MM.1S (cell line): ENCODE data around the gene CCNB1.

Experiments used
- EZH2 ChIP-seq: fragments of 300-600 bp; sonication (generic); optimal IDR thresholded peaks from 2 replicates; pipeline ENCODE3; 2017; ENCODE audit warnings: low read depth, mild to moderate bottlenecking, antibody characterized with exemption, low read length, mixed read lengths
- TF ChIP-seq, protein P1 (sequence below): fragments of 300-600 bp; sonication (generic); IDR thresholded peaks from 2 replicates; pipeline ENCODE4 v1.5.1; 2016; ENCODE audit warnings: antibody characterized with exemption, low read length, mixed read lengths

GRCh38 chr5:69202497-69202896 is 35.5 kb downstream of the CCNB1 start:
- TF ChIP-seq, protein P1, sequence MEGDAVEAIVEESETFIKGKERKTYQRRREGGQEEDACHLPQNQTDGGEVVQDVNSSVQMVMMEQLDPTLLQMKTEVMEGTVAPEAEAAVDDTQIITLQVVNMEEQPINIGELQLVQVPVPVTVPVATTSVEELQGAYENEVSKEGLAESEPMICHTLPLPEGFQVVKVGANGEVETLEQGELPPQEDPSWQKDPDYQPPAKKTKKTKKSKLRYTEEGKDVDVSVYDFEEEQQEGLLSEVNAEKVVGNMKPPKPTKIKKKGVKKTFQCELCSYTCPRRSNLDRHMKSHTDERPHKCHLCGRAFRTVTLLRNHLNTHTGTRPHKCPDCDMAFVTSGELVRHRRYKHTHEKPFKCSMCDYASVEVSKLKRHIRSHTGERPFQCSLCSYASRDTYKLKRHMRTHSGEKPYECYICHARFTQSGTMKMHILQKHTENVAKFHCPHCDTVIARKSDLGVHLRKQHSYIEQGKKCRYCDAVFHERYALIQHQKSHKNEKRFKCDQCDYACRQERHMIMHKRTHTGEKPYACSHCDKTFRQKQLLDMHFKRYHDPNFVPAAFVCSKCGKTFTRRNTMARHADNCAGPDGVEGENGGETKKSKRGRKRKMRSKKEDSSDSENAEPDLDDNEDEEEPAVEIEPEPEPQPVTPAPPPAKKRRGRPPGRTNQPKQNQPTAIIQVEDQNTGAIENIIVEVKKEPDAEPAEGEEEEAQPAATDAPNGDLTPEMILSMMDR: no peak
- no peak for TF ChIP-seq EZH2
